Psoas muscle (tissue), 8 donors: ENCODE data around the gene MRPS24. TPM values are rescaled to one million over a fixed set of nuclear protein-coding genes. Genes with fewer than 3 reads are reported as not detected.

Experiments used
- ATAC-seq, 4 donors: fragments of 200-7000 bp; cut with Tn5 transposase; one replicate each; pipeline ENCODE4 v1.9.1; 2020; ENCODE audit warnings: moderate library complexity in 3 of 4, mild to moderate bottlenecking in 2 of 4
- DNase-seq, 2 donors: peaks; one replicate each; pipeline ENCODE4 v3.0.0-alpha.2; 2020
- H3K27ac ChIP-seq: fragments of 200-600 bp; one replicate; pipeline ENCODE4 v1.8.0; 2022
- H3K27me3 ChIP-seq, 3 donors: fragments of 200-600 bp in 1 of 3; one replicate each; pipeline versions ENCODE4 v1.6.1 to v1.8.0; 2013 to 2022; ENCODE audit warnings: low read length in 2 of 3, mild to moderate bottlenecking in 2 of 3, moderate library complexity in 1 of 3; ENCODE audit not compliant: insufficient read depth in 3 of 3
- H3K36me3 ChIP-seq, 2 donors: fragments of 200-600 bp in 1 of 2; one replicate each; pipeline versions ENCODE4 v1.6.1 to v1.8.0; 2013 to 2022; ENCODE audit warnings: low read depth in 1 of 2, mild to moderate bottlenecking in 1 of 2, moderate library complexity in 1 of 2; ENCODE audit not compliant: insufficient read depth in 1 of 2
- H3K4me1 ChIP-seq: fragments of 200-600 bp; one replicate; pipeline ENCODE4 v1.8.0; 2022
- H3K4me3 ChIP-seq: fragments of 200-600 bp; one replicate; pipeline ENCODE4 v1.8.0; 2022; ENCODE audit warnings: mild to moderate bottlenecking
- H3K9me3 ChIP-seq: fragments of 200-600 bp; one replicate; pipeline ENCODE4 v1.8.0; 2022
- CTCF ChIP-seq: fragments of 200-600 bp; IDR thresholded peaks from one replicate; pipeline ENCODE4 v1.8.0; 2022; ENCODE audit warnings: antibody characterized with exemption
- WGBS, 3 donors: extraction: QIAGEN DNeasy Blood & Tissue Kit; methylation state at CpG; one replicate each; pipeline versions ENCODE4 v1.1.6 to v1.1.7; 2013; 5-methylcytosine and 5-hydroxymethylcytosine counted together
- intact Hi-C, 2 donors: fragments of 100-400 bp; cut with DNase I; formaldehyde crosslinking; loops; one replicate each; pipeline versions ENCODE4 v1.11.0 to v1.14.2; 2022
- polyA plus RNA-seq, 3 donors: library from polyadenylated mRNA; stranded (reverse); fragments of 200-250 nt; gene quantifications; one replicate each; pipeline ENCODE4 v1.2.3, GENCODE V29; 2013
- total RNA-seq, 4 donors: library from RNA; stranded (reverse); fragmentation: NEBNext Ultra II Directional in 2 of 4; extraction: Animal tissue kit (Norgen Biotek cat#: 25700) in 2 of 4; gene quantifications; one replicate each; pipeline versions ENCODE4 v1.2.1 to v1.2.4, GENCODE V29; 2021 to 2023
- donor health status: healthy with polysubstance abuse.
- donor health status: DM: no; HTN: no; CAD: no; lungs with moderate emphysema.
- donor health status: Bipolar disorder and iron deficiency.
- donor health status: healthy.
- donor health status: DM: yes; HTN: yes; CAD: no.
- donor health status: DM: no; HTN: no; CAD: no.
- donor health status: DM: no; HTN: no; CAD: no.
- donor health status: DM: yes; HTN: yes; CAD: no.

The MRPS24 gene
- total and polyA plus RNA-seq, 7 donors = 173 to 430 (median 200) TPM

DNA sequence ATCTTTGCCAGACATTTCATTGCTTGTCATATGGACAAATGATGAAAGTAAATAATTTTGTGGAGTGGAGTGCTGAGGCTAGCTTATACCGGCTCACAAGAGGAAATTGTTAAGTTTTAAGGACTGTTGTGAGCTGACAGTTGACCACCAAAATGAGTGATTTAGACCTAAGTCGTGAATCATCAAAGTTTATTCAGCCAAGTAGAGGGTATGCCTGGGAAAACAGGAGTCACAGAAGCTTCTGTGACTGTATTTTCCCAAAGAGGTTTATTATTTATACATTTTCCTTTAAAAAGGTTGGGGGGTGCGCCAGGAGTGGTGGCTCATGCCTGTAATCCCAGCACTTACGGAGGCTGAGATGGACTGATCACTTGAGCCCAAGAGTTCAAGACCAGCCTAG lies 21.8 kb downstream of the MRPS24 start:
- ATAC-seq = no peak
- intact Hi-C loops = no loop called here
- H3K4me3 ChIP-seq = no peak overlapping the region
- H3K4me1 ChIP-seq = no peaks in the 10 kb centered on the region
- no peak overlapping the region for H3K27ac ChIP-seq
- H3K9me3 ChIP-seq = no peaks in the 10 kb centered on the region
- TF ChIP-seq CTCF = no peak
- no peaks in the 10 kb centered on the region for H3K36me3 ChIP-seq
- 54 to 66% (median 61%) methylated on average over 4 of the region's 4 CpGs for WGBS, 3 donors
- no peak for DNase-seq
- H3K27me3 ChIP-seq = no peaks in the 10 kb centered on the region

- Histone ChIP-seq H3K4me3 (no peak overlapping the region), H3K4me1 (no peaks in the 10 kb centered on the region), H3K27ac (no peak overlapping the region), H3K9me3 (no peaks in the 10 kb centered on the region), H3K27me3 (no peaks in the 10 kb centered on the region), H3K36me3 (no peaks in the 10 kb centered on the region)
- no peak for DNase-seq
- TF ChIP-seq CTCF = no peak
- WGBS, 3 donors = 80 to 82% (median 81%) methylated on average over 2 of the region's 2 CpGs
- intact Hi-C loops = no loop called here
- ATAC-seq = no peak
These were observed 24.7 kb downstream of the MRPS24 start for GRCh38 chr7:43844662-43845061.

DNA sequence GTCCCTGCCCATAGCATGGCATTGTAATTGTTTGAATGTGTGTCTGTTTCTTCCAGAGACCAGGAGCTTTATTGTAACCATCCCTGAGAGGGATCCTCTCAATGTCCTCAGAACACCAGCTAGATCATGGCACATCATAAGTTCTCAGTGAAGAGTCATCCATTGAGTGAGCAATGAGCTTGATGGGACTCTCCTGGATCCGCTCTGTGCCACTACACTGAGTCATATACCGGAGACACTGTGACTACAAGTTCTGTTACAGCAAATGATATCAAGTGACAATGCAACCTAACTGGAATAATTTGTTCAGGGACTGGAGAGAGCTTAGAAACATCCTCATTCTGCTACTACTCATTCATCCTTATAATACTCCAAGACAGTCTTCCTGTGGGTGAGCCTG lies 25.1 kb downstream of the MRPS24 start:
- Histone ChIP-seq H3K4me1 (no peaks in the 10 kb centered on the region), H3K27ac (no peak overlapping the region), H3K4me3 (no peak overlapping the region), H3K27me3 (no peaks in the 10 kb centered on the region), H3K9me3 (no peaks in the 10 kb centered on the region), H3K36me3 (no peaks in the 10 kb centered on the region)
- ATAC-seq (no peak), DNase-seq (no peak)
- intact Hi-C loops = no loop called here
- TF ChIP-seq CTCF = no peak
- WGBS, 3 donors = 85 to 90% (median 87%) methylated on average over 2 of the region's 2 CpGs

DNA sequence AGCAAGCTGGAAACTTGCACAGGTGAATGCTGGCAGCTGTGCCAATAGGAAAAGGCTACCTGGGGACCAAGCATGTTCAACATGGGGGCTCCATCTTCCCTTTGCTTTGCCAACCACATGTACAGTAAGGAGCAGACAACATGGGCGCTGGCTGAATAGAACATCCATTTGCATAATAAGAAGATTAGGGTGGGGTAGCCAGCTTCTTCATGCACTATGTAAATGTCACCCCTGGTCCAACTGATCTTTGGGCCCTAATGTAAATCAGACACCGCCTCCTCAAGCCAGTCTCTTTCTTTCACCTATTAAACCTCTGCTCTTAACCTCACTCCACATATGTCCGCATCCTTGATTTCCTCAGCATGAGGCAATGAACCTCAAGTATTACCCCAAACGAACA lies 26.0 kb downstream of the MRPS24 start:
- no peak for TF ChIP-seq CTCF
- DNase-seq (no peak), ATAC-seq (no peak)
- intact Hi-C loops = no loop called here
- Histone ChIP-seq H3K27ac (no peak overlapping the region), H3K36me3 (no peaks in the 10 kb centered on the region), H3K4me3 (no peak overlapping the region), H3K9me3 (no peaks in the 10 kb centered on the region), H3K4me1 (no peaks in the 10 kb centered on the region), H3K27me3 (no peaks in the 10 kb centered on the region)
- WGBS, 3 donors = 93 to 96% (median 94%) methylated on average over 4 of the region's 4 CpGs

DNA sequence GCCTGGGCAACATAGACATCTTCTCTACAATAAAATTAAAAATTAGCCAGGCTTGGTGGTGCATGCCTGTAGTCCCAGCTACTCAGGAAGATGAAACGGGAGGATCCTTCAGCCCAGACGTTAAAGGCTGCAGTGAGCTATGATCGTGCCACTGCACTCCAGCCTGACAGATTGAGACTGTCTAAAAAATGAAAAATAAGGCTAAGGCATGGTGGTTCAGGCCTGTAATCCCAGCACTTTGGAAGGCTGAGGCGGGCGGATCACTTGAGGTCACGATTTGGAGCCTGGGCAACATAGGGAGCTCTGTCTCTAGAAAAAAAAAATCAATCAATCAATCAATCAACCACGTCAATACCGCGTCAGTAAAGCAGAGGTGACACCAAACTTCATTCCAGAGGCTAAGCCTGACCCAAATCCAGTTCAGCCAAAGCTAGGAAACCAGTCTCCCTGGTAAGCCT lies 31.1 kb downstream of the MRPS24 start:
- Histone ChIP-seq H3K36me3 (no peaks in the 10 kb centered on the region), H3K27ac (peak overlapping the region; percentile 39), H3K4me3 (peak overlapping the region; percentile 45), H3K27me3 (no peaks in the 10 kb centered on the region), H3K9me3 (no peaks in the 10 kb centered on the region), H3K4me1 (no peaks in the 10 kb centered on the region)
- TF ChIP-seq CTCF = no peak
- DNase-seq (no peak), ATAC-seq (peak in 1 of 4 donors; percentile 16)
- 81 to 91% (median 84%) methylated on average over 9 of the region's 9 CpGs for WGBS, 3 donors
- intact Hi-C loops = loop anchor here (1.0 to 10.0 kb wide), 5 partner anchors 83 to 893 kb away; partner anchors contain the start of genes BLVRA (in 1 of the 2), COA1 (in 1 of the 2) and STK17A (in 1 of the 2)
